Fibroblast of skin of back (primary cell): ENCODE results near the gene PTPRN2.
A peak's percentile ranks its signal among the peaks of the same experiment; 100 is the strongest.

Experiments
- DNase-seq: peaks from one replicate; pipeline ENCODE4 v3.0.0-alpha.2; 2013

PTPRN2 gene

DNA sequence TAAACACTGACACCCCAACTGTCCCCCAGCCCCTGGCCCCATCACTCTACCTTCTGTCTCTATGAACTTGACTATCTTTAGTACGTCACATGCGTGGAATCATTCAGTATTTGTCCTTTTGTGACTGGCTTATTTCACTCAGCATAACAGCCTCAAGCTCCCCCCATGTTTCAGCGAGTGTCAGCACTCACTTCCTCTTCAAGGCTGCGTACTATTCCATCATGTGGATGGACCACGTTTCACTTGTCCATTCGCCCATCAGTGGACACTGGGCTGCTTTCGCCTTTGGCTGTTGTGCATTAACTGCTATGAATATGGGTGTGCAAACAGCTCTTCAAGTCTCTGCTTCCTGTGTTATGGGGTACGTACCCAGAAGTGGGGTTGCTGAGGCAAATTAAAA, 100.7 kb downstream of the PTPRN2 start:
- no peak for DNase-seq

DNA sequence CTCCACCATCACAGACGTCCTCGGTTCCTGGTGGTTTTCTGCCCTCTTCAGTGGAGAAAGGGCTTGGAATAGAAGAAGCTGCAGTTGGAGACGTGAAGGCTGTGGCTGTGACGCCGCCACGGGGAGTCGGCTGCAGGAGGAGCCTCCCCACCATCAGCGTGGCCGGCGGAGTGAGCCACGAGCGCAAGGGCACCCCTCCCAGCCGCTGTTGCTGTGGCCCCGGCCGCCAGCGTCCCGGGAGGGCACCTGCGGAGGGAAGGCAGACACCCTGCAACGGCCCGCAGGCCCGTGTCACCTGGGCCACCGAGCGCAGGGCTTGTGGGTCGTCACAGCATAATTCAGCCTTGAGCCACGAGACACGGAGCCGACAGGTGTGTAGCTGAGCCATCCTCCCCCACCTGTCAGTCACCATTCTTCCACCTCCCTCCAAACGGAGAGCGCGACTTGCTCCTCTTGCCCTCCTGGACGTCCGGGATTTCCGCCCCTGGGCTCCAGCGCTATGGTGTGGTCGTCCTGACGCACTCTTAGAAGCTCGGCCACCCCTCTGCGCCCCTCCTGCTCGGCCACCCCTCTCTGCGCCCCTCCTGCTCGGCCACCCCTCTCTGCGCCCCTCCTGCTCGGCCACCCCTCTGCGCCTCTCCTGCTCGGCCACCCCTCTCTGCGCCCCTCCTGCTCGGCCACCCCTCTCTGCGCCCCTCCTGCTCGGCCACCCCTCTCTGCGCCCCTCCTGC, 102.7 kb downstream of the PTPRN2 start:
- no peak for DNase-seq

DNA sequence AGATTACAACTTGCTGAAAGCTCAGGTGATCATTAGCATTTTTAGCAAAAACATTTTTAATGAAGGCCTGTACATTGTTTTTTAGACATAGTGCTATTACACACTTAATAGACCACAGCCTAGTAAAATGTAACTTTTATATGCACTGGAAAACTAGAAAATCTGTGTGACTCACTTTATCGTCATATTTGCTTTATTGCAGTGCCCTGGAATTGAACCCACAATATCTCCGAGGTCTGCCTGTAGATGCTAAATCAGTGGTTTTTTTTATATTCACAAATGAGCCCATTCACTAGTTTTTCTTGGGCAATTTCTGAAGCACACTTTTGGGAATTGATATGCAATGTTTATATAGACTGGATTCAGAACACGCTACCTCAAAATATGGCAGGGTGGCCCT, 105.1 kb downstream of the PTPRN2 start:
- DNase-seq, result no peak

DNA sequence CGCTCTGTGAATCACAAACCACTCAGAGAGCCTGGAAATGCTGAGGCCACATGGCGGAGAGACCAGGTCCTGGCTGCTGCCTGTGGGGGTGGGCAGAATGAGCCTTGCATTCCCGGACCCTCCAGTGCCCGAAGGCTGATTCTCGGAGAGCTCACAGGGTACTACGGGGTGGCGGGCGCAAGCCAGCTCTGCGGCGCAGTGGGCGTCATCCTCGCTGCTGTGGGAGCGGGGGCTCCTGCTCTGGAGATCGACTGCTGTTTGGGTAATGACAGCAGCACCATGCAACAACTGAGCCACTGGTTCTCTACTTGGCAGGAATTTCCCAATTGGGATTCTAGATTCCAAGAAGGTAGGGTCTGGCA, 108.0 kb downstream of the PTPRN2 start:
- DNase-seq, result no peak

DNA sequence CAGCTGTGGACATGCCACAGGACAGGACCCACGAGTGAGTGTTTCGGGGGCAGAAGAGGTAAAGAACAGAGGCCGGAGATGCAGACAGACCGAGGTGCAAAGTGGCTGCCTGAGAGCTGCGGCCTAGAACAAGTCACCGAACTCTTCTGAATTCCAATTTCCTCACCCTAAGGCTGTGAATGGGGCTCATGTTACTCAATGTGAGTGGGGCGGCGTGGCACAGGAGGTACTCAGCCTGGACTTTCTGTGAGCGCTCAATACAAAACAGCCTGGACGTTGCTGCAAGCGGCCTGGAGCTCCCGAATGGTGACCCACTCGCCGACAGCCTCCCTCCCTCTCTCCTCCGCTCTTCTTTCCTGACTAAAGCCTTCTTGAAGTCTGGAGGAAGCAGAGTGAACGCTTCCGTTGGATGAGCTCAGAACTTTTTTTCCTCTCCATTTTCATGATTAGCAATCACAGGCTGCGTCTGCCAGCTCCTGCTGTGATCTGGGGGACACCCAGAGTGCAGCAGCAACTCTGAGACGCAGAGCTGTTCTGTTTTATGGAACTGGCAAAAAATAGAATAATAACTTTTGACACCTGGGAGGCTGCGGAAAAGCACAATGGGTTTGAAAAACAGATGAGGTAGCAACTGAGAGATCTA, 108.5 kb downstream of the PTPRN2 start:
- DNase-seq, result no peak

DNA sequence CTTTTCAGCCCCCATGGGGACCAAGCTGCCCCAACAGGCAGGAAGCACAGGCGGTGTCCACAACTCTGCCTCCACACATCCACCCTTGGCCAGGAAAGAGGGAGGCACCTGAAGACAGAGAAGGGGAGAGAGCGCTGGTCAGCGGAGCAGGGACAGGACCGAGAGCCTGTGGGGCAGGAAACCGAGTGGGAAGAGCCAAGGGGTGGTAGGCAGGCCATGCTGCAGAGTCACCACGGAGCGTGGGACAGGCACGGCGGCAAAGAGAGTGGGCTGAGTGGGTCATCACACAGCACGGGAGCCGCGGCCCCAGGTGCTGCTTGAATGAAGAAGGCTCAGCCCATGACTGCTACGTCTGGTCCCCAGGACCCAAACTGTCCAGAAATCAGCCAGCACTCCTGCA, 109.8 kb downstream of the PTPRN2 start:
- no peak for DNase-seq

DNA sequence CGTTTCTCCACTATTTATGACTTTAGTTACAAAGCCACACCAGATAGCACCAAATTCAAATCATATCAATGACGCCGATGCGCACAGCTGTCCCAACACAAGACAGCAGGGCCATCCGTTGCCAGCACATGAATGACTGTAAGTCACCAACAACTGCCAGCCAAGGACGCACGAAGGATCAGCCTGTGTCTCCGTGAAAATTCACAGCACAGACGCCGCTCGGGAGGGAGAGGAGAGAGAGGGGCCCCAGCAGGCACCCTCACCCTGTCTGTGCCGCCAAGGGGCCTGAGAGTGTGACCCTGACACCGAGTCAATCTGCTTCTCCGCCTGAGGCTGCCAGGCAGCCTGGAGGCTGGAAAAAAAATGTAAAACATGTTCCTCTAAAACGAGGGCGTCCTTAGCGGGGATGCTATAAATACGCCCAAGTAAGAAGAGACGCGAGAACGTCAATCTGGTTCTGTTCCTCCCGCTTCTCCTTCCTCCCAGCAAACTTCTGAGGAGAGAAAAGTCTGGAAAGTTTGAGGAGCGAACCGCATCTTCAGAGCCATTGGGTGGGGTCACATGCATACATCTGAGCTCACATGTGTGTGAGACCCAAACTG, 111.2 kb downstream of the PTPRN2 start:
- DNase-seq, result no peak

DNA sequence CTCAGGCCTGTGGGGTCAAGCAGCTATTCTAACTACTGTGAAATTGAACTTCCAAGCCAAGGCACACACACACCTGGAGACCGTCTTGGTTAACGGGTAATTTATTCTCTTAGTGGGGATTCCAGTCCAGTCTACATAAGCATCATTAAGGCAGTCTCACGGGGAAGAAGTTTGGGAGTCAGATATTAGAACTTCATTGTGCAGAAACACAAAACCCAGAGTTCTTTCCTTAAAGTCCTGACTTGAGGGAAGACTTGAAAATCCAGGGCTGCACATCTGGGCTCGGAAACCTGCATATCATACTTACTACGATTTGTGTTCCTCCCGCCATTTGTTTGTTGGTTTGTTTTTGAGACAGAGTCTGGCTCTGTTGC, 112.0 kb downstream of the PTPRN2 start:
- no peak for DNase-seq

DNA sequence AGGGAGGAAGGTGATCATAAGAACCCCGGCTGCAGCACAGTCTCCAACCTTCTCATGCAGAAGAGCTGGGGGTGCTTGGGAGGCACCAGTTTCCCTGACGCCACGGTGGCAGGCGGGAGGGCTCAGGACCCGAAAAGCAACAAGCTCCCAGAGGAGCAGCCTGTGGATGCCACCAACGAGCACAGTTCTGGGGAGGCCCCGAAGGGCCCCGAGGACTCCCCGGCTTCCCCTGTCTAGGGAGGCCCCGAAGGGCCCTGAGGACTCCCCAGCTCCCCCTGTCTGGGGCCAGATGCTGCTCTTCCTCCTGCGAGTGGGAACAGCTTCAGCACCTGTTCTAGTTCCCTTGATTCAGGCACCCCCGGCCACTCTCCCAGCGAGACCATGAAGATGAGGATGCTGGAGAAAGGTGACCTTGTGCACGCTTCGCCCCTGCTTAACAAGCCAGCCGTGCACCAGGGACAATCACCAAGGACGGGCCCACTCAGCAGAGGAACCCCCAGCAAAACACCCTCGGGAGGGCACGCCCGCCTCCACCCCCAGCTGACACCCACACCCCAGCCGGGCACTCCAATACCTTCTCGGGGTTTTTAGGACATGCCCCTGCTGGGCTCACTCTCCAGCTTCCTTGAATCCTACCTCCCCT, 112.5 kb downstream of the PTPRN2 start:
- no peak for DNase-seq

DNA sequence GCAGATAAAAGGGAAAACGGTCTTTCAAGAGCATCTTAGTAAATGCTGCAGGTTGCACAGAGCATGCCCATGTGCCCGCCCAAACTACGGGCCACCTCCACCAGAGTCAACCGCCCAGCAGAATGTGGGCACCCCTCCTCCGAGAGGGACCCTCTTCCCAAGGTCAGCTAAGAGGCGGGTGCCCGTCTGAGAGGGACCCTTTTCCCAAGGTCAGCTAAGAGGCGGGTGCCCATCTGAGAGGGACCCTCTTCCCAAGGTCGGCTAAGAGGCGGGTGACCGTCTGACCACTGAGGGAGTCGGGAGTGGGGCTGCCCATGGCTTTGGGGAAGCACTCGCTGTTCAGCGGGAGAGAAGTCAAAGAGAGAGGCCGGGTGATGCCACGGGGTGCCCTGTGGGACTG, 113.1 kb downstream of the PTPRN2 start:
- no peak for DNase-seq

DNA sequence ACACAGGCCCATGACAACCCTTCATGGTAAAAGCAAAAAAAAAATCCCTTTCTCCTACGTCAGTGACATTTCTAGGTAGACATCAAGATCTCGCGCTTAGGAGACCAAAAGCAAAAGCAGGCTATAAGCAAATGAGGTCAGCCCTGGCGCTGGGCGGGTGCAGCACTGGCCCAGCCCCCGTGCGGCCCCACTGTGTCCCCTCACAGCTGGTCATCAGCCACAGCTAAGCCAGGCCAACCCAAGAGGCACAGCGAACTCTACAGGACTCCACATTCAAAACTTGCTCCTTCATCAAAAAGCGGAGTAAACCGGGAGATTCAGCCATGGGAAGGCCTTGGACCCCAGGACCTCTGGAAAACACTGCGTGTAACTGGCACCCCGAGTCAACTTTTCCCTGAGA, 113.7 kb downstream of the PTPRN2 start:
- DNase-seq, result no peak

DNA sequence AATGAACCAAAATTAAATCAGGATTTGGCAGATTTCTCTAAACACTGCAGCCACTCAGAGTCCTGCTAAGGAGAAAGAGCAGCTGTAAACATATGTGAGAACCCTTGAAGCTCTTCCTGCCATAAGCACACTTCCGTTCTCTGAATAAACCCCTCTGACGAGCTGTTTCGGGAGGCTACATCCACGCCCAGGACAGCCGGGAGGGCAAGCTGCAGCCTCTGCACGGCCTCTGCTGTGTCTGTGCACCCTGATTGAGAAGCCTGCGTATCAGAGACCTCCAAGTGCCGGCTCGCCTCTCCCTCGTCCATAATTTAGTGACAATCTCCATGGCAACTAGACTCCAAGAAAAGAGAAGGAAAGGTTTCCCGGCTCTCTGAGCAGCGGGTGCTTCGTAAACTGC, 114.4 kb downstream of the PTPRN2 start:
- DNase-seq, result peak; percentile 2

DNA sequence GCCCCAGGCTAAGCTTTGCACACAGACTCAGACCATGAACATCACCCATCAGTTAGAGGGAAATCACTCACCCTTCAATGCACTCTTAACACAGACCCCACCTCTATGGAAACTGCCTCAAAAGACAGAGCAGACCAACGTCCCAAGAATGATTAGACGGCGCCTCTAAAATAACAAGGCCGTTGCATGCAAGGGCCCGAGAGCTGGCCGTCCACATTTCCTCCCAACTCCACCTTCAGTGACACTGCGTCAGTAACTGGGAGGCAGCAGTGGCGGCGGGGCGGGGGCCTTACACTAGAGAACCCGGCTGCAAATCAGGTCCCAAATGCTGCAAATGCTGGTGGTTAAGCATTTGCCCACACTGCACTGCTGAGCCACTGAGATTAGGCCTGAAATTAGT, 115.0 kb downstream of the PTPRN2 start:
- DNase-seq, result no peak

DNA sequence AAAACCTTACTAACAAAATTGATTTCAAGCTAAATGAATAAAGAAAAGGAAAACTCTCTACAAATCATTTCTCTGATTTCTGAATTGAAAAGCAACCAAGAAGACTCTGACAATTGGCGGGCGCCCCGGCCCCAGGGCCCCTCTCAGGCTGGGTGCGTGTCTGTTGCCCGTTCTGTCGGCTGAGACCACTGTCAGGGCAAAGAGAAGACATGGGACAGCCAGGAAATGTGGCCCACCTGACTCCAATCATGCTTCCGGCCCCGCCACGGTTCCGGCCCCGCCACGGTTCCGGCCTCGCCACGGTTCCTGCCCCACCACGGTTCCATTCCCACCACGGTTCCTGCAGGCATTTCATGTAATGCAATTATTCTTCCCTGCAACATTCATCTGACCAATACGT, 115.9 kb downstream of the PTPRN2 start:
- DNase-seq, result no peak

DNA sequence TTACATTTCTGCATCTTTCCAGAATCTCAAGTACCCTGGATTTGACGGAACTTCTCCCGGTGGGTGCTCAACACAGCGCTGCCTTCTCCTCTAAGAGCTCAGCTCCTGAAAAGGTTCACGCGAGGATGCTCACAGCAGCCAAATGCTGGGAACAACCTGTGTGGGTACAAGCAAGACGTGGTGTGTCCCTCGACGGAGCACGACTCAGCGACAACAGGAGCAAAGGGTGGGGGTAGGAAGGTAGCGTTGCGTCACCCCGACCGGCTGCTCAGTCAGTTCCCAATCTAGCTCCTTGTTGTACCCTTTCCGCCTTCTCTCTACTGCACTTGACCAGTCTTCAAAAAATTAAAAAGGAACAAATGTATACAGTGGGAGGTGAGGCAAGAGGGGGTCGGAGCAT, 117.3 kb downstream of the PTPRN2 start:
- DNase-seq, result no peak

DNA sequence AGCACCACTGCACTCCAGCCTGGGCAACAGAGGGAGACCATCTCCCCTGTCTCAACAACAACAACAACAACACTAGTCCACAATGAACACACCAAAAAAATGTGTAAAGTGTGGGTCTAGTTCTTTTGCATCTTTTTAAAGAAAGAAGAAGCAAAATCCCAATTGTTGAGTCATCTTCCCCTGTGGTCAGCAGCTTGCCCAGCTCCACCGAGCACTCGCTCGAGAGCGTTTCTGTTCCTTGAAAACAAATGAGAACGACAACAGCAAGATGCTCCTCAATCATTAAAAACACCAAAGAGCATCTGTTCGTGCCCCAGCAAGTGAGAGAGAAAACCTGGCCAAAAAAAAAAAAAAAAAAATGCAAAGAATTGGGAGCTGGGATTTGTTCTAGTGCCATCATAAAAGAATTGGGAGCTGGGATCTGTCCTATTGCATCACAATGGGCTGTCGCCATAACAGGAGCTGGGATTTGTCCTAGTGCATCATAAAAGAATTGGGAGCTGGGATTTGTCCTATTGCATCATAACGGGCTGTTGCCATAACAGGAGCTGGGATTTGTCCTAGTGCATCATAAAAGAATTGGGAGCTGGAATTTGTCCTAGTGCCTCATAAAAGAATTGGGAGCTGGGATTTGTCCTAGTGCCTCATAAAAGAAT, 118.1 kb downstream of the PTPRN2 start:
- DNase-seq, result no peak

DNA sequence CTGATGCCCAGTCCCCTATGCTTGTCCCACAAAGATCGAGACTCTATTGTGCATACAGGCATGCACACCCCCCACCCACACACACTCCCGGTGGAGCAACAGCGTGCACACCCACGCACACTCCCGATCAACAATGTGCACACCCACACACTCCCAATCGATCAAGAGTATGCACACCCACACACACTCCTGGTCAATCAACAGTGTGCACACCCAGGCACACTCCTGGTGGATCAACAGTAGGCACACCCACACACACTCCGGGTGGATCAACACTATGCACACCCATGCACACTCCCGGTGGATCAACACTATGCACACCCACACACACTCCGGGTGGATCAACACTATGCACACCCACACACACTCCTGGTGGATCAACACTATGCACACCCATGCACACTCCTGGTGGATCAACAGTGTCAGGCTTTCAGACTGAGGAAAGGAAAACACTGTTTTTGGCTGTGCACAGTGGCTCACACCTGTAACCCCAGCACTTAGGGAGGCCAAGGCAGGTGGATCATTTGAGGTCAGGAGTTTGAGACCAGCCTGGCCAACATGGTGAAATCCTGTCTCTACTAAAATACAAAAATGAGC, 118.8 kb downstream of the PTPRN2 start:
- DNase-seq, result no peak

DNA sequence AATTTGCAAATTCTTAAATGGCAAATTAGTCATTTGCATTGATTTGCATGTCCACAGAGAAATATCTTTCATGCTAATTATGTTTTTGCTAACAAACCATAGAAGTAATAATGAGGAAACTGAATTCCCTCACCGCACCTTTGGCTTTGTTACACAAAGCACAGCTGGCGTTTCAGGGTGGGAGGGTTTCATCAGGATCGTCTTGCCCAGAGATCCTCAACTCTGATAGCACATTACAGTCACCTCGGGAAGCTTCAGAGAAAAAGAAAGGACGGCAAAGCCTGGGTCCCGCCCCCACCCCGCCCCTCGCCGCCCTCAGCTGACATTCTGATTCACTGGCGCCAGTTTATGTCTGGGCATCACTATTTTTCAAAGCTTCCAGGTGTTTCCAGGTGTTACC, 119.4 kb downstream of the PTPRN2 start:
- no peak for DNase-seq

DNA sequence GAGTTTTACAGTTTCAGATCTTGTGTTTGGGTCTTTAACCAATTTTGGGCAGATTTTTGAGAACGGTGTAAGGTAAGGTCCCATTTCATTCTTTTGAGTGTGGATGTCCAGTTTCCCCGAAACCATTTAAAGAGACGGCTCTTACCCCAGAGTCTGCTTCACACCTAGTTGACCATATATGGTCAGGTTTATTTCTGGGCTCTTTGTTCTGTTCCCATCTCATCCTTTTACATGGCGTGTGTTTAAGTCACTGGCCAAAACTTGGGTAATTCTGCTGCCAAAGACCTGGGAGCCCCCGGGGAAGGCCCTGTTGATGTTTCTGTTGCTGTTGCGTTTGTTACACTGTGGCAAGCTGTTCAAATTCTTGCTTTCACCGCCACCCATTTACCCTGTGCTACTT, 120.1 kb downstream of the PTPRN2 start:
- no peak for DNase-seq

DNA sequence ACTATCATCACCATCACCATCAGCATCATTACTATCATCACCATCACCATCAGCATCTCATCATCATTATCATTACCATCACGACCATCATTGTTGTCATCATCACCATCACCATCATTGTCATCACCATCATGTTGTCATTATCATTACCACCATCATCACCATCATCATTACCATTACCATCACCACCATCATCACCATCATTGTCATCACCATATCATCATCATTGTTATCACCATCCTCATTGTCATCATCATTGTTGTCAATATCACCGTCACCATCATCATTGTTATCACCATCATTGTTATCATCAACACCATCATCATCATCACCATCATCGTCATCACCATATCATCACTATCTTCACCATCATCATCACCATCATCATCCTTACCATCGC, 124.3 kb downstream of the PTPRN2 start:
- no peak for DNase-seq

DNA sequence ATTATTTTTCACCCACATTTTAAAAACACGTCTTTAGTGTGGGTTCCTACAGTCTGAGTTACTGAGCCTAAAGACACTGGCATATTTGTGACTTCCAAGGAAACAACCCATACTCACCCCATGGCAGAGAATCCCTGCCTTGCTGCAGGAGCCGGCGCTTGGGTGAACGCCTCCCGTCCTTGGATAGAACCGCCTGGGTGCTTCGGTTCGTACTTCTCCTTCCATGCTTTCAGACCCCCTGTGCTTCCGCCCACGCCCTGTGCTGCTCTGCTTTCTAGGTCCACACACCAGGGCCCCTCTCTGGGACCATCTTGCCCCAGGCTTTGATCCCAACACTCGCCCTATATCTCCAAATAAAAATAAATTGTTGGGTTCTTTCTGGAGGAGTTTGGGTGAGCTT, 125.8 kb downstream of the PTPRN2 start:
- no peak for DNase-seq

DNA sequence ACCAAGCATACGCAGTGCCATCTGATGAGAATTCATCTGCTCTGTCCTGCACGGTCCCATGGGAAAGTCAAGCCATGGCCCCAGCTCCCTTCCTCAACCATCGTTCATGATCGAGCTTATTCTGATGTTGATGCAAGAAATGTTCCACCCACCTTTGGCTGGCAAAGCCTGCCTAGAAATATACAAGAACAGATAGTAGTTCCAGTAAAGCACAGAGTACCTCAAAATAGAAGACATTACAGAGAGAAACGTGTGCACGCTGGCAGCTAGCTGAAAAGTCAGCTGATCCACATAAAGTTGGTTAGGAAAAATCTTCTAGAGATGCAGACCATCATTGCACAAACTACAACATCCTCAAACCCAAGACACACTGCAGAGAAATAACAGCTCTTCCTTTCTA, 127.0 kb downstream of the PTPRN2 start:
- no peak for DNase-seq

DNA sequence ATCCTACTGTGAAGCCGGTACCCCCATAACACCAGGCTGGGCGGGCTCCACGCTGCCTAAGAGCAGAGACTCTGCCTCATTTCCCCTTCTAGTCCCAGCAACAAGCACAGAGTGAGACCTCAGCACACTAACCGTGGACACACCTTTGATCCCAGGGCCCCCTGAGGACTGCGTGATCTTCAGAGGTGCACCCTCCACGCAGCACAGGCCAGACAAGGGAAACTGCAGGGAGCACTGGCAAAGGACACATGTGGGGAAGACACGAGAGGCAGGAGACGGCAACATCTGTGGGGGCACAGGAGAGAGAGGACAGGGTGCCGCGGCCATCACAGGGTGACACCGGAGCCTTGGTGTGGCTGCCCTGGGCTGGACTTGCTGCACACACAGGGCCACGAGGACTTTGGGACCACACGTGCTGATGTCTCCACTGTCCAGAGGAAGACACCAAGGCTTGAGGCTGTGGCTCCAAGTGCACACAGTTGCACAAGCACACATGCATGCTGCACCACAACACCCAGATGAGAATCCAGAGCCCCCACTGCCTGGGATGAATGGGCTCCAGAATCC, 128.8 kb downstream of the PTPRN2 start:
- DNase-seq, result no peak
